ENCODE results near the gene ICOSLG.
"Not testable (repeated sequence)": the region's sequence is repeated elsewhere in the genome, so short reads cannot be mapped to it uniquely, and the experiment has no call there.

DNA sequence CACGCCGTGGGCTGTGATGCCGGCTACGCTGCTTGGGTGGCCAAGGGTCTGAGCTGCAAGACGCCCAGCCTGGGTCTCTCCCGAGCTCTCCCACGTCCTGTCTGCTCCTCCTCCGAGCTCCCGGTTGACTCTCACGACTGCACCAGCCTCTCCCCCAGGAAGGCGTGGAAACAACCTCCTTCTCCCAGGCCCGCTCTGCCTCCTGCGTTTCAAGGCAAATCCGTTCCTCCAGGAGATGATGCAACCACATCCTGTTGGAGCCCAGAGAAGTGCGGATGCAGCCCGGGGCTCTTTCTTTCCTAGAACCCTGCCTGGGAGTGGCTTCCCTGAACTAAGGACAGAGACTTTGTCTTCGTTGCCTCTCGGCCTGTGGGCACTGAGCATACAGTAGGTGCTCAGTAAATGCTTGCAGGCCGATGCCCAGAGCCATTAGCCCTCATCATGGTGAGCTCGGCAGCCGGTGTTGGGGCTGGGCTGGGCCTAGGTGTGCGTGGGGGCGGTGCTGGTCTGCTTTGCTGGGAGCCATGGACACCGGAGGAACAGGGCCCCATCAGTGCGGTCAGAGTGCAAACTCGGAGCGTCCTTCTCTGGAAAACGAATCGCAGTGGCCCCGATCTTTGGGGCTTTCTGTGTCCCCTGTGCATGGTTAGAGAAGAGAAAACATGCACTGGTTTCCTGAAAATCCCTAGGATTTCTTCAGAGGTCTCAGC lies 38.0 kb downstream of the ICOSLG start:
- TF ChIP-seq, protein P1, sequence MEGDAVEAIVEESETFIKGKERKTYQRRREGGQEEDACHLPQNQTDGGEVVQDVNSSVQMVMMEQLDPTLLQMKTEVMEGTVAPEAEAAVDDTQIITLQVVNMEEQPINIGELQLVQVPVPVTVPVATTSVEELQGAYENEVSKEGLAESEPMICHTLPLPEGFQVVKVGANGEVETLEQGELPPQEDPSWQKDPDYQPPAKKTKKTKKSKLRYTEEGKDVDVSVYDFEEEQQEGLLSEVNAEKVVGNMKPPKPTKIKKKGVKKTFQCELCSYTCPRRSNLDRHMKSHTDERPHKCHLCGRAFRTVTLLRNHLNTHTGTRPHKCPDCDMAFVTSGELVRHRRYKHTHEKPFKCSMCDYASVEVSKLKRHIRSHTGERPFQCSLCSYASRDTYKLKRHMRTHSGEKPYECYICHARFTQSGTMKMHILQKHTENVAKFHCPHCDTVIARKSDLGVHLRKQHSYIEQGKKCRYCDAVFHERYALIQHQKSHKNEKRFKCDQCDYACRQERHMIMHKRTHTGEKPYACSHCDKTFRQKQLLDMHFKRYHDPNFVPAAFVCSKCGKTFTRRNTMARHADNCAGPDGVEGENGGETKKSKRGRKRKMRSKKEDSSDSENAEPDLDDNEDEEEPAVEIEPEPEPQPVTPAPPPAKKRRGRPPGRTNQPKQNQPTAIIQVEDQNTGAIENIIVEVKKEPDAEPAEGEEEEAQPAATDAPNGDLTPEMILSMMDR (optimal IDR thresholded peaks at IDR 0.05 in 1 of 3, IDR thresholded peaks at IDR 0.05 in 1 of 3, conservative IDR thresholded peaks at IDR 0.05 in 1 of 3; ENCODE audit: extremely low read depth in 1 of 3, insufficient read depth in 2 of 3, low read length in 3 of 3) = not testable (repeated sequence)
- TF ChIP-seq EZH2 (IDR thresholded peaks at IDR 0.05; ENCODE audit: low read length) = not testable (repeated sequence)

All from keratinocyte (primary cell).